ENCODE data around the gene RPL6.
"Not testable (repeated sequence)": the region's sequence is repeated elsewhere in the genome, so short reads cannot be mapped to it uniquely, and the experiment has no call there.

The RPL6 gene

GRCh38 chr12:112419297-112420133 is 10.1 kb upstream of the RPL6 start:
- peak overlapping the region; percentile 92 for H3K4me3 ChIP-seq (ENCODE audit: low read length)
- TF ChIP-seq, protein P1, sequence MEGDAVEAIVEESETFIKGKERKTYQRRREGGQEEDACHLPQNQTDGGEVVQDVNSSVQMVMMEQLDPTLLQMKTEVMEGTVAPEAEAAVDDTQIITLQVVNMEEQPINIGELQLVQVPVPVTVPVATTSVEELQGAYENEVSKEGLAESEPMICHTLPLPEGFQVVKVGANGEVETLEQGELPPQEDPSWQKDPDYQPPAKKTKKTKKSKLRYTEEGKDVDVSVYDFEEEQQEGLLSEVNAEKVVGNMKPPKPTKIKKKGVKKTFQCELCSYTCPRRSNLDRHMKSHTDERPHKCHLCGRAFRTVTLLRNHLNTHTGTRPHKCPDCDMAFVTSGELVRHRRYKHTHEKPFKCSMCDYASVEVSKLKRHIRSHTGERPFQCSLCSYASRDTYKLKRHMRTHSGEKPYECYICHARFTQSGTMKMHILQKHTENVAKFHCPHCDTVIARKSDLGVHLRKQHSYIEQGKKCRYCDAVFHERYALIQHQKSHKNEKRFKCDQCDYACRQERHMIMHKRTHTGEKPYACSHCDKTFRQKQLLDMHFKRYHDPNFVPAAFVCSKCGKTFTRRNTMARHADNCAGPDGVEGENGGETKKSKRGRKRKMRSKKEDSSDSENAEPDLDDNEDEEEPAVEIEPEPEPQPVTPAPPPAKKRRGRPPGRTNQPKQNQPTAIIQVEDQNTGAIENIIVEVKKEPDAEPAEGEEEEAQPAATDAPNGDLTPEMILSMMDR (conservative IDR thresholded peaks at IDR 0.05; ENCODE audit: low read length), result no peak
- peak; percentile 83 for DNase-seq (ENCODE audit: low read depth)

DNA sequence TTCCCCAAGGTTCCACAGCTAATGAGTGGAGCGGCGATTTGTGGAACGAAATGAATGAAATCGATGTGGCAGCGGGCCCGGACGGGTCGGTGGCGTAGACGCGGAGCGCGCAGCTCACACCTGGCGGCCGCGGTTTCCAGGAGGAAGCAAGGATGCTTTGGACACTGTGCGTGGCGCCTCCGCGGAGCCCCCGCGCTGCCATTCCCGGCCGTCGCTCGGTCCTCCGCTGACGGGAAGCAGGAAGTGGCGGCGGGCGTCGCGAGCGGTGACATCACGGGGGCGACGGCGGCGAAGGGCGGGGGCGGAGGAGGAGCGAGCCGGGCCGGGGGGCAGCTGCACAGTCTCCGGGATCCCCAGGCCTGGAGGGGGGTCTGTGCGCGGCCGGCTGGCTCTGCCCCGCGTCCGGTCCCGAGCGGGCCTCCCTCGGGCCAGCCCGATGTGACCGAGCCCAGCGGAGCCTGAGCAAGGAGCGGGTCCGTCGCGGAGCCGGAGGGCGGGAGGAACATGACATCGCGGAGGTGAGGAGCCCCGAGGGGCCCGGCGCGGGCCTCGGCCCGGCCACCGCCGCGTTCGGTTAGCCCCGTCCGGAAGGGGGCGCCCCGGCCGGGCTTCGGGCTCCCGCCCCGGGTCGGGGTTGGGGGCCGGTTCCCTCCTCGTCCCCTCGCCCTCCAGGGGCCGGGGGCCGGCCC is 9.3 kb upstream of the RPL6 start, which contains the start of gene PTPN11:
Gene PTPN11 (plus strand): TSS at position 340 of the 689 bp plus-strand sequence. CDS start 165 bp downstream, at position 505.
- TF ChIP-seq, protein P1 (conservative IDR thresholded peaks at IDR 0.05; ENCODE audit: low read length), result no peak; the same call in 1 of the 2 replicates
- H3K4me3 ChIP-seq (ENCODE audit: low read length), result peak within 1 kb of the TSS; percentile 92
- DNase-seq (ENCODE audit: low read depth), result peak; percentile 77

GRCh38 chr12:112418273-112418607 is 8.8 kb upstream of the RPL6 start:
- TF ChIP-seq, protein P1 (conservative IDR thresholded peaks at IDR 0.05; ENCODE audit: low read length), result no peak
- peak overlapping the region; percentile 92 for H3K4me3 ChIP-seq (ENCODE audit: low read length)
- DNase-seq (ENCODE audit: low read depth), result no peak

DNA sequence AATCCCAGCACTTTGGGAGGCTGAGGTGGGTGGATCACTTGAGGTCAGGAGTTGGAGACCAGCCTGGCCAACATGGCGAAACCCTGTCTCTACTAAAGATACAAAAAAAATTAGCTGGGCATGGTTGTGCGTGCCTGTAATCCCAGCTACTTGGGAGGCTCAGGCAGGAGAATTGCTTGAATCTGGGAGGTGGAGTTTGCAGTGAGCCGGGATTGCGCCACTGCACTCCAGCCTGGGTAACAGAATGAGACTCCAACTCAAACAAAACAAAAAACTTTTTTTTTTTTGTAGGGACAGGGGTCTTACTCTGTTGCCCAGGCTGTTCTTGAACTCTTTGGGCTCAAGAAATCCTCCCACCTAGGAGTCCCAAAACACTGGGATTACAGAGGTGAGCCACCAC is 6.1 kb upstream of the RPL6 start:
- DNase-seq (ENCODE audit: low read depth), result not testable (repeated sequence)

DNA sequence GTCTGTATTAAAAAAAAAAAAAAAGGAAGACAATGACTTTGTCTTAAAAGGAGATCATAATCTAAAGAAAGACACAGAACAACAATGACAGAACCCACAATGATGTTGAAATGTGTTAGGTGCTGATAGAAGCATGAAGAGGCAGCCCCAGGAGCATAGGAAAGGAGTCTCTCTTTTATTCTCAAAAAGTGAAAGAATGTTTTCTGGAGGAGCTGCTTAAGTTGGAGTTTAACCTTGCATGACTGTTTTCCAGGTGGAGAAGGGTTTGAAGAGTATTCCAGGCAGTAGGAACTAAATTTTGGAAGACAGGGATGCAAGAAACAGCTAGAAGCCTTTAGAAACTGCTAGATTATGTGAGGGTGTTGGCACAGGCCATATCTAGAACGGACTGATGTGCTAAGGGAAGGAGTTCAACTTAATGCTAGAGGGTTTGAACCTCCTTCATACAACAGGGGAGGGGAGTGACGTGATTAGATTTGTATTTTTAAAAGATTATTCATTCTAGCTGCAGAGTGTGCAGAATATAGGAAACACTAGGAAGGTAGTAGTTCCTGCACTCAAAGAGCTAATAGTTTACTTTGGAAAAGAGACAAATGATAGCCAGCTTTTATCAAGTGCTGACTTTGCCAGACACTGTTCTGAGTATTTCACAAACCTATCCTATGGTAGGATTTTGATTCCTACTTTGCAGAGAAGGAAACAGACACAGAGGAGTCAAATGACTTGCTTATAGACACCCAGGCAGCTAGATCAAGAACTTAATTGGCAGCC is 4.6 kb upstream of the RPL6 start:
- TF ChIP-seq, protein P1 (conservative IDR thresholded peaks at IDR 0.05; ENCODE audit: low read length), result no peak
- no peak overlapping the region for H3K4me3 ChIP-seq (ENCODE audit: low read length)
- DNase-seq (ENCODE audit: low read depth), result no peak

More for the DNA sequence above, 6.1 kb upstream of the RPL6 start:
- H3K4me3 ChIP-seq (ENCODE audit: low read length), result not testable (repeated sequence)

DNA sequence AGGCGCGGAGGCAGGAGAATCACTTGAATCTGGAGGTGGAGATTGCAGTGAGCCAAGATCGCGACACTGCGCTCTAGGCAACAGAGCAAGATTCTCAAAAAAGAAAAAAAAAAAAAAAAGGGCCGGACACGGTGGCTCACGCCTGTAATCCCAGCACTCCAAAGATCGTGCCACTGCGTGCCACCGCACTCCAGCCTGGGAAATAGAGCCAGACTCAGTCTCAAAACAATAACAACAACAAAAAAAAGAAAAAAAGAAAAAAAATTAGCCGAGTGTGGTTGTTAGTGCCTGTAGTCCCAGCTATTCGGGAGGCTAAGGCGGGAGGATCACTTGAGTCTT is 470 bp upstream of the RPL6 start:
- no peak for DNase-seq (ENCODE audit: low read depth)
- TF ChIP-seq, protein P1 (conservative IDR thresholded peaks at IDR 0.05; ENCODE audit: low read length), result no peak
- no peak overlapping the region for H3K4me3 ChIP-seq (ENCODE audit: low read length)

DNA sequence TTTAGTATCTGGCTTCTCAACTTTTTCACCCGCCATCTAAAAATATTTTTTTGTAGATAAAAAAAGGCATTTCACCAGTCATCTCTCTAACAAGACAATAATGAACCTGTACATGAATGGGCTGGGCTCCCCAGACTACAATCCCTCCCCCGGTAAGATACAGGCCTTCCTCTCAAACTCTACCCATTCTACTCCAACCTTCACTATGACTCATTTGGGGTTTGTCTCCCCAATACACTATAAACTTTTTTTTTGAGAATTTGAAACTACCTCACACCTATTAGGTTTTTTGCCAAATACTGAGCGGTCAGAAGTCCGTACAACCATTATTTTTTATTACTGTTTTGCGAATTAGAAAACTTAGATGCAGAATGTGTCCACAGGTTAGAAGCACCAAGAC is 784 bp downstream of the RPL6 start:
- DNase-seq (ENCODE audit: low read depth), result no peak
- TF ChIP-seq, protein P1 (conservative IDR thresholded peaks at IDR 0.05; ENCODE audit: low read length), result no peak
- peak overlapping the region; percentile 79 for H3K4me3 ChIP-seq (ENCODE audit: low read length)

DNA sequence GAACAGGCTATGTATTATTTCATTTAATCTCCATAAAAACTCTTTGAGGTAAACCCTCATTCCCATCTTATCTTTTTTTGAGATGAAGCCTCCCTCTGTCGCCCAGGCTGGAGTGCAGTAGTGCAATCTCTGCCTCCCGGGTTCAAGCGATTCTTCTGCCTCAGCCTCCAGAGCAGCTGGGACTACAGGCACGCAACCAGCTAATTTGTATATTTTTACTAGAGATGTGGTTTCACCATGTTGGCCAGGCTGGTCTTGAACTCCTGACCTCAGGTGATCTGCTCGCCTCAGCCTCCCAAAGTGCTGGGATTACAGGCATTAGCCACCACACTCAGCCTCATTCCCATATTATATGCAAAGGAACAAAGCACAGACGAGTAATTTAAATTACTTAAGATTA is 1.7 kb downstream of the RPL6 start:
- peak overlapping the region; percentile 49; the same call in 1 of the 2 replicates for H3K4me3 ChIP-seq (ENCODE audit: low read length)
- DNase-seq (ENCODE audit: low read depth), result not testable (repeated sequence)
